GM12801 (cell line): ENCODE data around the gene ODC1.

Experiments
- TF ChIP-seq, protein P1 (sequence below): IDR thresholded peaks from one replicate; pipeline ENCODE4 v1.5.1; 2011; ENCODE audit warnings: control low read depth; ENCODE audit not compliant: insufficient read length; ENCODE audit errors: extremely low read depth

ODC1 gene

DNA sequence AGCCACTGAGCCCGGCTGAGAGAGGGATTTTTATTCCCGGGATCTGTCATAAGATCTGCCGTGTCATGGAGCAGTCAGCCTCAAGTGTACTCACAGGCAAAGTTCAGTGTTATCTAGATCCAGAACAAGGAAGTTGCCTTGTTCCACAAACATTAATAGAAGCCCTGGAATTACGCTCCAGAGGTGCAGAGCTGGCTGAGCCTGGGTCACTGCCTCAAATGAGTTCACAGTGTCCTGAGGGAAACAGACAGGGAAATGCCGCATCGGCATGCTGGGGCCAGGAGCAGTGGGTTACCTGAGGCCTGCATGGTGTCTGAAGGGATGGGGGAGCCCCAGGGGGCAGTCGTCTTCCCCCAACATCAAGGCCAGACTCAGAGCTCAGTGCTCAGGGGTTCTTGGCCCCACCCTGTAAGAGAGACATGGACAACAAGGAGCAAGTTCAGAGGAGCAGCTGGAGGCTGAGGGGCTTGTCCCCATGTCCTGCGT is 42.7 kb upstream of the ODC1 start:
- TF ChIP-seq, protein P1, sequence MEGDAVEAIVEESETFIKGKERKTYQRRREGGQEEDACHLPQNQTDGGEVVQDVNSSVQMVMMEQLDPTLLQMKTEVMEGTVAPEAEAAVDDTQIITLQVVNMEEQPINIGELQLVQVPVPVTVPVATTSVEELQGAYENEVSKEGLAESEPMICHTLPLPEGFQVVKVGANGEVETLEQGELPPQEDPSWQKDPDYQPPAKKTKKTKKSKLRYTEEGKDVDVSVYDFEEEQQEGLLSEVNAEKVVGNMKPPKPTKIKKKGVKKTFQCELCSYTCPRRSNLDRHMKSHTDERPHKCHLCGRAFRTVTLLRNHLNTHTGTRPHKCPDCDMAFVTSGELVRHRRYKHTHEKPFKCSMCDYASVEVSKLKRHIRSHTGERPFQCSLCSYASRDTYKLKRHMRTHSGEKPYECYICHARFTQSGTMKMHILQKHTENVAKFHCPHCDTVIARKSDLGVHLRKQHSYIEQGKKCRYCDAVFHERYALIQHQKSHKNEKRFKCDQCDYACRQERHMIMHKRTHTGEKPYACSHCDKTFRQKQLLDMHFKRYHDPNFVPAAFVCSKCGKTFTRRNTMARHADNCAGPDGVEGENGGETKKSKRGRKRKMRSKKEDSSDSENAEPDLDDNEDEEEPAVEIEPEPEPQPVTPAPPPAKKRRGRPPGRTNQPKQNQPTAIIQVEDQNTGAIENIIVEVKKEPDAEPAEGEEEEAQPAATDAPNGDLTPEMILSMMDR, result no peak

DNA sequence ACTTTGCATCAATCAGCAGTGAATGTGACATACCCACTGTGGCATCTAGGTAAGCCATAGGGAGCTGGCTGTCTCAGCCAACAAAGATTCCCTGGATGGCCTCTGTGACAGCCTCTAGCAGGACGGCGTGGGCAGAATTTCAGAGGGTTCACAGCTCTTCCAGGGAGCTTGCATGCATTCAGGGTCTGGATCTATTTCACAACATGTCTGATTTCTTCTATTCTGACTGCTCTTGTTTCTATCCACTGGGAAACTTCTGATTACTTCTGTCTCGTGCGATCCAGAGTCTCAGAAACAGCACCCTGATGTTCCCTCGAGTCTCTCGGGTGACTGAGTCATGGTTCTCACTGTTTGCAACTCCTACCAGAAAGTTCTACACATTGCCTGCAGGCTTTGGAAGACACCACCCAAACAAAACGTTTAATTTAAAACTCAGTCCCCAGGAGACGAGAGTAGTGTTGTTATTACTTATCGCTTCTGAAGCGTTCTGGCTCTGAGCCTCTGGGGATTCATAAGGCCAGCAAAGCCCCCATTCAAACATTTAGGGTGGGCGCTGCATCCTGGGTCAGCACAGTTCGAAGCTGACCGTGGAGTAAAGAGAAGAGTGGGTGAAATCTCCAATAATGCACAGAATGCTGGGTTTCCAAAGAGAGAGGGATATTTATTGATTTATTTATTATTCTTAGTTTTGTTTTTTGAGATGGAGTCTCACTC is 41.9 kb upstream of the ODC1 start:
- TF ChIP-seq, protein P1, result no peak

DNA sequence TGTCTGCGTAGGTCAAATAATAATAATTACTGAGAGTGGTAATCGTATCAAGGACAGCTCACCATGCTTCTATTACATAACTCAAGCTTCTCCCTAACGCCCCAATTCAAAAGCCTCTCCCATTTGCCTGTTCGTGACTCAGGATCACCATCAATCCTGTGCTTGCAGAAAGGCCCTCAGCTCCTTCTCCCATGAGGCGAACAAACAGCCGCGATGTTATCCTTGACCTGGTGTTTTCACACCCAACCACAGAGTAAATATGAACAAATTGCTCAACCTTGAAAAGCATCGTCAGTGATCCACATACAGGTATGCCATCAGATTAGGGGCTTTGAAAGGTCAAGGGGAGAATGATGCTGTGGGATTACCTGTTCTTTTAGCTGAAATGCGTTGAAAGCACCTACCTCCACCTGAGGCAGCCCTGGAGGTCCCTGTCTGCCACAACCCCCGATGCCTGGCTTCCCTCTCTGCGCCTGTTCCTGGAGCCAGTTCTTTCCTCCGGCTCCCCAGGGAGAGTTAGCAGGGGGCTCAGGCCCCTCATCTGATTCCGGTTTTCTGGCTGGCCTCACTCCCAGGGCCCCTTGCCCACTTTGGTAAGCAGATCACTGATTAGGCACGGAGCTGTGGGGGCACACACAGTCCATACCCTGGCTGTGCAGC is 39.1 kb upstream of the ODC1 start:
- TF ChIP-seq, protein P1, result no peak

DNA sequence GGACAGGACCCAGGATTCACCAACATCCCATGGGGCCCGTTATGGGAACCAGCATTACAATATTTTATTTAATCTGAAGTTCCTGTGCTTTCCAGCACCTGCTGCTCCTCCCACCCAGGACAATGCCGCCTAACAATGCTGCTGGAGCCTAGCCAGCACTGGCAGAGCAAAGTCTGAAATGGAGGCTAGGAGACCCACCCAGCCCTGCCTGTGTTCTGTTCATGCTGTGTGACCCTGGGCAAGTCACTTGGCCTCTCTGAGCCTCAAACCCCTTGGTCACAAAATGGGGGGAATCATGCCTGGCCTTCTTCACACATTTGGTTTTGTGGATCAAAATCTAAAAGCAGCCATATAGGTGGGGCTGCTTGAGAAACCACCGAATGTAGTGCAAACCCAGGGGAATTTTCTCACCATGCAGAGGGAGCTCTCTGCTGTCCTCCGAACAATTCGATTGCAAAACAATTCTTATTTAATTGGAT is 38.5 kb upstream of the ODC1 start:
- TF ChIP-seq, protein P1, result no peak

DNA sequence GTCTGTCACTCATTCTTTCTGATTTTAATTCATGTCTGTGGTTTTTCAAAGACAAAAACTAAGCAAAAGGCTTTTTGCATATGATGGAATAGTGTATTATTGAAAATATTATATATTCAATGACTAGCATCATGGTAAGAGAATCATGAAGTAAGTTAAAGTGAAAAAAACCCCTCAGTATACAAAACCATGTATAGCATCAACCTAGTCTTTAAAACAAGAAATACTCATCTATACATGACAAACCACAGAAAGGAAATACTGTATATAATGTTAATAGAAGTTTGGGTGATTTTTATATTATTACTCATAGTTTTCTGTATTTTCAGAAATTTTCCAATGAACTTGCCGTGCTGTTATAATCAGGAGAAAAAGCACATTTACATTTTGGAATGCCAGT is 38.0 kb upstream of the ODC1 start:
- TF ChIP-seq, protein P1, result no peak

DNA sequence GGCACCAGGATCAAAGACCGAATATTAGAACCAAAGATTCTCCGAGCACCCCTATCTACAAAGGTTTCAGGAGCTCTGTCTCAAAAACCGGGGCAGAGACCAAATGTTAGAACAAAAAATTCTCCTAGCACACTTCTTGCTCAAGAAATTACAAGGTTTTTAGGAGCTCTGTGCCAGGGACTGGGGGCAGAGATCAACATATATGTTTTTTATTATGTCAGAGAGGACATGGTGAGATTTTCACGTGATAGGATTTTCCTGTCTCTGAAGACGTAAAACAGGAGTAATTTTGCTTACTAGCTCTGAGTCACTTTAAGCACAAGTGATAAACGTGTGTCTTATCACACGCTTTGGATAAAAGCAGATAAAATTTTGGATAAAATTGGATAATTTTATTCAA is 34.8 kb upstream of the ODC1 start:
- TF ChIP-seq, protein P1, result no peak

DNA sequence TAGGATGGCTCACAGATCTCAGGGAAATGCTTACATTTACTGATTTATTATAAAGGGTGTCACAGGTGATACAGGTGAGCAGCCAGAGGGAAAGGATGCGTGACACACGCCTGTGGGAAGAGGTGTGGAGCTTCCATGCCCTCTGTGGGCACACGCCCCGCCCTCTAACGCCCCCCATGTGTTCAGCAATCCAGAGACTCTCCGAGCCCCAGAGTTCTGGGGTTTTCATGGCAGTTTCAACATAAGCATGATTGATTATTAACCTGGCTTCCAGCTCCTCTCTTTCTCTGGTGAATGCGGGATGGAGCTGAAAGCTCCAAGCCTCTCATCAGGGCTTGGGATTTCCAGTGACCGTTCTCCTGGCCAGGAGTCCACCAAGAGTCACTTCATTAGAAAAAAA is 34.3 kb upstream of the ODC1 start:
- TF ChIP-seq, protein P1, result no peak
